GM19240 (cell line): ENCODE measurements around the gene AFMID.
"Not testable (repeated sequence)": the region's sequence is repeated elsewhere in the genome, so short reads cannot be mapped to it uniquely, and the experiment has no call there.

Experiments used
- DNase-seq: peaks from one replicate; pipeline ENCODE4 v3.0.0; 2011; ENCODE audit warnings: low spot score; ENCODE audit not compliant: insufficient read length

The AFMID gene

DNA sequence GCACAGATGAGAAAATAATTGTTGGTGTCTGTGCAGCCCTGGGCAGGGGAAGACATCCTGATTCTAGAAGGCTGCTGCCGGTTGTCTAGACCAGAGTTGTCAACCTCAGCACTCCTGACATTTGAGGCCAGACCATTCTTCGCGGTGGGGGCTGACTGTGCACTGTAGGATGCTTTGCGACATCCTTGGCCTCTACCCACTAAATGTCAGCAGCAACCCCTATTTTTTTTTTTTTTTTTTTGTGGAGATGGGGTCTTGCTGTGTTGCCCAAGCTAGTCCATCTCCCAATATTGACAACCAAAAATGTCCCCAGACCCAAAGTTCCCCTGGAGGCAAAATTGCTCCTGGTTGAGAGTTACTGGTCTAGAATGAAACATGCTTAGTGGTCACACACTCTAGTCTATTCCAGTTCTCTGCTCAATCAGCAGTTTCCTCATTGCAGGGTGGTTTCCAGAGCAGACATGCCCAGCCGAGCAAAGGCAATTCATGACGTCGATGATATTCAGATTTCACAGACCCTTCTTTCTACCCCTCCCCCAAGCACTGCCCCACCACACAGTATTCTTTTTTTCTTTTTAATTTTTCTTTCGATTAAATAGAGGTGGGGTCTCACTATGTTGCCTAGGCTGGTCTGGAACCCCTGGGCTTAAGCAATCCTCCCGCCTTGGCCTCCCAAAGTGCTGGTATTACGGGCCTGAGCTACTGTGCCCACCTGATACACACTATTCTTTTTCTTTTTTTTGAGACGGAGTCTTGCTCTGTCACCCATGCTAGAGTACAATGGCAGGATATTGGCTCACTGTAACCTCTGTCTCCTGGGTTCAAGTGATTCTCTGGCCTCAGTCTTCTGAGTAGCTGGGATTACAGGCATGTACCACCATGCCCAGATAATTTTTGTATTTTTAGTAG, 32.0 kb upstream of the AFMID start:
- no peak for DNase-seq

DNA sequence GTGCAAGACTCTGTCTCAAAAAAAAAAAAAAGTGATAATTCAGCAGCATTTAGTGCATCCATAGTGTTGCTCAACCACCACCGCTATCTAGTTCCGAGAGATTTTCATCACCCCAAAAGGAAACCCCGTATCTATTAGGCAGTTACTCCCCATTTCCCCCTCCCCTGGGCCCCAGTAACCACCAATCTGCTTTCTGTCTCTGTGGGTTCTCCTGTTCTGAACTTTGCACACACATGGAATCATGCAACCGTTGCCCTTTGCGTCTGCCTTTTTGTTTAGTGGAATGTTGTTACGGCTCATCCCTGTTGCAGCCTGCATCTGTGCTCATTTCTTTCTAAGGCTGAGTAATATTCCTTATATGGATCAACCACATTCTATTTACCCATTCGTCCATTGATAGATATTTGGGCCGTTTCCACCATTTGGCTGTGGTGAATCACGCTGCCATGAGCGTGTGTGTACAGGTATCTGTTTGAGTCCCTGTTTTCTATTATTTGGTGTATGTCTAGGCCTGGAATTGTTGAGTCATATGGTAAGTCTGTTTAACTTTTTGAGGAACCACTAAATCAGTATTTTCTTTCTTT, 27.5 kb upstream of the AFMID start:
- DNase-seq = no peak

DNA sequence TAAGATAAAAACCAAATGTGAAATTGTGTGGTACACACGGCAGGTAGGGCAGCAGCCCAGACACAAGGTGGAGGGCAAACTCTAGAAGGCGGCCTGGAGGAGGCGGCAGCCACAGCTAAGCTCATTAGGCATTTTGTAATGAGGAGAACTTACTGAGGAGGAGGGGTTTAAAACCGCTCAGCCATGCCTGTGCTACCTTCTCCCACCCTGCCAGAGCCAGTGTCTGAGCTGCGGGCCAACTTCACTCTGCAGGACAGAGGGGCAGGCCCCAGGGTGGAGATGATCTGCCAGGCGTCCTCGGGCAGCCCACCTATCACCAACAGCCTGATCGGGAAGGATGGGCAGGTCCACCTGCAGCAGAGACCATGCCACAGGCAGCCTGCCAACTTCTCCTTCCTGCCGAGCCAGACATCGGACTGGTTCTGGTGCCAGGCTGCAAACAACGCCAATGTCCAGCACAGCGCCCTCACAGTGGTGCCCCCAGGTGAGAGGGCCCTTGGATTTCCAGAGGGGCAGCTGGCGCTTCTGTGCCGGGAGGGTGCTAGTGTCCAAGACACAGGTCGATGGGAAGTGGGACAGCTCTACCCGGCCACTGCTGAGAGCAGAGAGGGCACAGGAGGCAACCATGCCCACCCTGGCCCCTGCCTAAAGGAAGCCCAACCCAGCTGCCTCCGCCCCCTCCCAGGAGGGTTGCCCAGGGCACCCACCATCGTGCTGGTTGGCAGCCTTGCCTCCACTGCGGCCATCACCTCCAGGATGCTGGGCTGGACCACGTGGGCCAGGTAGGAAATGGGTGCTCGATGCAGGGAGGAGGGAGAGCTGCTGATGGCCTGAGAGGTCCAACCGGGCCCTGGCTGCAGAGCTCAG, 23.0 kb upstream of the AFMID start:
- DNase-seq = no peak

DNA sequence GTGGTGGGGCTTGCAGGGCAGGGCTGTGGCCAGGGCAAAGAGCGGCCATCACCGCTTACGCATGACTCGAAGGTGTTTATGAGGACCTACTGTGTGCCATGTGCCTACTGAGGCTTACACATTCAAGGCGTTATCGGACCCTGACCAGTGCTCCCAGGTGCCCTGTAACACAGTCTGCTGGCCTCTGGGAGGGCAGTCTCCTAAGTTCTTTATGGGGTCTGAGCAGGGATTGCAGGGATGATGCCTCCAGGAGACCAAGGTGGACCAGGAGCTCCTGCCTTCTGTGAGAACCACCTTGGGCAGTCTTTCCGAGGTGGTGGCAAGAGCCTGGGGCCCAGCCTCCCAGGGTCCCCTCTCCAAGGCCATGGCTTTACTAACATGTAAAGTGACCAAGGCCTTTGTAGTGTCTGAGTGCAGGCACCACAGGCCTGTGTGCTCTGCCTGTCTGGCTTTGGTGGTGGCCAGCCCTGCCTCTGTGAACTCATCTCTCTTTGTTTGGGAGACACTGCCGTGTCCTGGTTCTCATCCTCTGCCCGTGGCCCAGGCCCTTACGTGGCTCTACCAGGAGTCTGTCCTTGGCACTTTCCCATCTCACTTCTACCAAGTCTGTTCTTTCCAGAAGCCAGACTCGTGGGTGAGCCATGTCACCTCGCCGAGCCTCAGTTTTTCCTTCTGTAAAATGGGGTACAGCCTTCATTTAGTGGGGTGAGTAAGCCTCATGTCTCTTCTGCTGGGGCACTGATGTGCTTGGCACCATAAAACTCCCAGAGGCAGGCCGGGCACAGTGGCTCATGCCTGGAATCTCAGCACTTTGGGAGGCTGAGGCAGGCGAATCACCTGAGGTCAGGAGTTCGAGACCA, 22.2 kb upstream of the AFMID start:
- DNase-seq = no peak

DNA sequence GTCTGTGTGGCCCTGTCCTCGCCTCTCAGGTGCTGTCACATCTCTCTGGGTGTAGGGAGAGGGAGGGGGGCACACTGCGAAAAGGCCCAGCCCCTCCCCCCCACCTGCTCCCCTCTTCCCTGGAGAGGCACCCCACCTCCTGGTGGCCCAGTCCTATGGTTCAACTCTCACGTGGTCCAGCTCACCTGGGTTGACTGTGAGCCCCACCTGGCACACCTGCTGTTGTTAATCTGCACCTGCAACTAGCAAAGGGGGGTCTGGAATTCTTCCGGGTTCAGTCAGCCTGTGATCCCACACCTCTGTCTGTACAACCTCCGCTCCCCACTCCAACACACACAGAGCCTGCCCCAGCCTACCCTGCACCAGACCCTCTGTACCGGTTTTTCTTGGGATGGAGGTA, 20.7 kb upstream of the AFMID start:
- DNase-seq = no peak

DNA sequence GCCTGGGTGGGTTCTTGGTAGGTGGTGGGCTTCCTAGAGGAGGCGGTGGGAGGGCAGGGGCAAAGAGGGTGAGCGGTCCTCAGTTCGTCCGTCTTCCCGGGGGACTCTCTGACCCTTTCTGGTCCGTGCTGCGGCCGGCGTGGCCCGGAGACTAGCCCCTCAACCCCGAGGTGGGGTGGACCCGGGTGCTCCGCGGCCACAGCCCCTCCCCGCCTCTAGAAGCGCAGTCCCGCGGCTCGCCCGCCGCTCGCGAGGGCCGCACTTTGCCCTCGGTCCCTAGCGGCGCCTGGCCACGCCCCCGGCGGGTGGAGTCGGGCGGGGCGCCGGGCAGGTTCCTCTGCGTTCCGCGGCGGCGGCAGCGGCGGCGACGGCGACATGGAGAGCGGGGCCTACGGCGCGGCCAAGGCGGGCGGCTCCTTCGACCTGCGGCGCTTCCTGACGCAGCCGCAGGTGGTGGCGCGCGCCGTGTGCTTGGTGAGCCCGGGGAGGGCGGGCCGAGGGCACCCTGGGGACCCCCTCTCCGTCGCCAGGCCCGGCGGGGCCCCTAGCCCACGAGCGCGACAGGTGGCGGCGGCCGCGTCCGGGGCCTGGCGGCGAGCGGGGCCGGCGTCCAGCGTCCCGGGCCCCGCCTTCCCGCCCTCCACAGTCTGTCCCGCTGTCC, 18.8 kb upstream of the AFMID start, which contains the start of gene SYNGR2:
SYNGR2 (plus strand) TSS at position 340 of the 661 bp plus-strand sequence; CDS start at position 376, 36 bp downstream.
- DNase-seq = peak; percentile 87

DNA sequence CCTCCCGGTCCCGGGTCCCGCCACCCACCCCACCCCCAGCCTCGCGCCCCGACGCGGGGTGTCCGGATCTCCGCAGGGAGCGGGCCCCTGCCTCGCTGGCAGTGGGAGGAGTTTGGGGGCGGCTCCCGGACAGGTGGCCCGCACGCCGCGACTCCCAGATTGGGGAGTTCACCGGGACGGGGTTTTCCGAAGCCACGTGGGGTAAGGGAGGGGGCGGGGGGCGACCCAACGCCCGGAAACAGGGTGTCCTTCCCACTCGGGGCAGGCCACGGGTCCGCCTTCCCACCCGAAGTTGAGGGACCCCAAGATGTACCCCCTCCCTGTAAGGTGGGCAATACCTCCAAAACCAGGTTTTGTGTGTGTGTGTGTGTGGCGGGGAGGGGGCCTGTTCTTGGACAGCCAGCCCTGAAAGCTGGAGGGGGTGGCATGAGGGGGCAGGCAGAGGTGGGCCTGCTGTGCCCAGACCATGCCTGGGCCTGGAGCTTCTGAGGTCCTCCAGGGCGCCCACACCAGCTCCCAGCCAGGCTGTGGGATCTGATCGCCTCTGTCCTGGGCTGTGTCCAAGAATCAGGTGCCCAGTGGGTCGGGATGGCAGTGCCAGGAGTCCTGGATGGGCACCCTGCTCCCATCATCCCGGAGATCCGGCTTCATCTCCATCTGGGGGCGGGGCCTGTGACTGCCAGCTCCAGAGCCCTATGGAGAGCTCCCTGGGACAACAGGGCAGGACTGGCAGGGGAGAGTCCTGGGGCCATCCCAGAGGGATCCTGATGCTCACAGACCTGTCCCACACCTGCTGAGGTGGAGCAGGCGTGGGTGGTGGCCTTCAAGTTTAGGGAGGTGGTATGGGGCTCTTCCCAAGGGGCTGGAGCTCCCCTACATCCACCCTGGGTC, 18.0 kb upstream of the AFMID start:
- DNase-seq = no peak

DNA sequence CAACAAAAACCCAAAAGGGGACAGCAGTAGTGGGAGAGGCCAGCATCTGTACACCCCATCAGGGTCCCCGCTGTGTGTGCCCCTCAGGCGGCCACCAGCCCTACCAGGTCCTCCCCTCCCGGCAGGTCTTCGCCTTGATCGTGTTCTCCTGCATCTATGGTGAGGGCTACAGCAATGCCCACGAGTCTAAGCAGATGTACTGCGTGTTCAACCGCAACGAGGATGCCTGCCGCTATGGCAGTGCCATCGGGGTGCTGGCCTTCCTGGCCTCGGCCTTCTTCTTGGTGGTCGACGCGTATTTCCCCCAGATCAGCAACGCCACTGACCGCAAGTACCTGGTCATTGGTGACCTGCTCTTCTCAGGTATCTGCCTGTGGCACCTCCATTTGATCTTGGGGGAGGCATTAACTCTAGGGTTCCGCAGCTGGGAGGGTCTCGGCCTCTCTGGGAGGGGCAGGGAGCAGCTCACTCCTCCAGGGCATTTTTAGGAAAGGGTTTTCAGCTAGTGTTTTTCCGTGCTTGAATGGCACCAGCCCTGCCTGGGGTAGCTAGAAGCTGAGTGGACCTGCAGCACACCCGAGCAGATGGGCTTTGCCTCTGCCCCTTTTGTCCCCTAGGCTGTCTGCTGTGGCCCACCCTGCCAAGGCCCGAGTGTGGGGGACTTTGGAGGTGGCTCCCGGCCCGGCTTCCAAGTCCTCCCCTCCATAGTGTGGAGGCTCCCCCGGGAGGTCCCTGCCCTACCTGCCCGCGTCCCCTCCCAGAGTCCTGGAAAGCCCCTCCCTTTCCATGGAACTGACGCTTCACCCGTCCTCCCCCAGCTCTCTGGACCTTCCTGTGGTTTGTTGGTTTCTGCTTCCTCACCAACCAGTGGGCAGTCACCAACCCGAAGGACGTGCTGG, 16.2 kb upstream of the AFMID start:
- DNase-seq = no peak

DNA sequence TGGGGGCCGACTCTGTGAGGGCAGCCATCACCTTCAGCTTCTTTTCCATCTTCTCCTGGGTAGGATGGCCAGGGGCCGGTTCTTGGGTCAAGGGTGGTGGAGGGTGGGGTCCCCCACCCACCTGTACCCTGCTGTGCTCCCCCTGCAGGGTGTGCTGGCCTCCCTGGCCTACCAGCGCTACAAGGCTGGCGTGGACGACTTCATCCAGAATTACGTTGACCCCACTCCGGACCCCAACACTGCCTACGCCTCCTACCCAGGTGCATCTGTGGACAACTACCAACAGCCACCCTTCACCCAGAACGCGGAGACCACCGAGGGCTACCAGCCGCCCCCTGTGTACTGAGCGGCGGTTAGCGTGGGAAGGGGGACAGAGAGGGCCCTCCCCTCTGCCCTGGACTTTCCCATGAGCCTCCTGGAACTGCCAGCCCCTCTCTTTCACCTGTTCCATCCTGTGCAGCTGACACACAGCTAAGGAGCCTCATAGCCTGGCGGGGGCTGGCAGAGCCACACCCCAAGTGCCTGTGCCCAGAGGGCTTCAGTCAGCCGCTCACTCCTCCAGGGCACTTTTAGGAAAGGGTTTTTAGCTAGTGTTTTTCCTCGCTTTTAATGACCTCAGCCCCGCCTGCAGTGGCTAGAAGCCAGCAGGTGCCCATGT, 15.4 kb upstream of the AFMID start:
- not testable (repeated sequence) for DNase-seq

DNA sequence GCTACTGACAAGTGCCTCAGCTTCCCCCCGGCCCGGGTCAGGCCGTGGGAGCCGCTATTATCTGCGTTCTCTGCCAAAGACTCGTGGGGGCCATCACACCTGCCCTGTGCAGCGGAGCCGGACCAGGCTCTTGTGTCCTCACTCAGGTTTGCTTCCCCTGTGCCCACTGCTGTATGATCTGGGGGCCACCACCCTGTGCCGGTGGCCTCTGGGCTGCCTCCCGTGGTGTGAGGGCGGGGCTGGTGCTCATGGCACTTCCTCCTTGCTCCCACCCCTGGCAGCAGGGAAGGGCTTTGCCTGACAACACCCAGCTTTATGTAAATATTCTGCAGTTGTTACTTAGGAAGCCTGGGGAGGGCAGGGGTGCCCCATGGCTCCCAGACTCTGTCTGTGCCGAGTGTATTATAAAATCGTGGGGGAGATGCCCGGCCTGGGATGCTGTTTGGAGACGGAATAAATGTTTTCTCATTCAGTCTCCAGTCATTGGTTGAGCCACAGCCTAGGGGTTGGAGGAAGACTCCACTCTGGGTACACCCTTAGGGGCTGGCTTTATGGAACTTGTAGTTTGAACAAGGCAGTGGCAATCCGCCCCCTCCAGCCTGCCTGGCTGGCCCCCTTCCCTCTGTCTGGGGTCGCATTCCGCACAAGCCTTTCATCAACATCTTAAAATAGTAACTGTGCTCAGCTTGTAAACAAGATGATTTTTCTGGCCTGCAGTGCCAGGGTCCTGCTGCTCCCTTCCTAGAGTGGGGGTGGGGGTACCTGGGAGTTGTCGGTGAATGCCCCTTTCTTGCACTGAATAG, 14.7 kb upstream of the AFMID start:
- no peak for DNase-seq

DNA sequence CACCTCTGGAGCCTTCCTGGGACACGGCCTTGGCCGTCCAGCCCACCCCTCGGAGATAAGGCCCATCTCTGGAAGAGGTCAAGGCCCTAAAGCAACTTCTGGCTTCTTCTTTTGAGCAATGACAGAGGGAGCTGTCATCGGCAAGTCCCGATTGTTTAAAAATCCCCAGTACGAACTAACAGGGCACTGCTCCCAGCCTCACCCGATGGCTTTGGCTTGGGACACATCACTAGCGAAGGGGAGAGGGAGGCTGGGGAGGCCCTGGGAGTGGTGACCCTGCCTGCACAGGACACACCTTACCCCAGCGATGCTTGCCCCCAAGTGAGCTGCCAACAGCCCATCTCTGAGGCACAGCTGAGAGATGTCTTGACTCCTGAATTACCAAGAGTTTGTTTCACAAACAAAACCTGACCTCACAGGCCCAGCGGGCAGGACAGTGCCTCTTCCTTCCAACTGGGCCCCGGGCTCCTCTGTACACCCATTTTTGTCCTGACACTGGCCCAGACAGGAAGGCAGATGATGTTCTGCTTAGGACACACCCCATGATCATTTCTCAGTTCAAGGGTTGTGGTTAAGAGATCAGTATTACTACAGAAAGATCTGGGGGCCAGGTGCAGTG, 14.0 kb upstream of the AFMID start:
- DNase-seq = no peak

DNA sequence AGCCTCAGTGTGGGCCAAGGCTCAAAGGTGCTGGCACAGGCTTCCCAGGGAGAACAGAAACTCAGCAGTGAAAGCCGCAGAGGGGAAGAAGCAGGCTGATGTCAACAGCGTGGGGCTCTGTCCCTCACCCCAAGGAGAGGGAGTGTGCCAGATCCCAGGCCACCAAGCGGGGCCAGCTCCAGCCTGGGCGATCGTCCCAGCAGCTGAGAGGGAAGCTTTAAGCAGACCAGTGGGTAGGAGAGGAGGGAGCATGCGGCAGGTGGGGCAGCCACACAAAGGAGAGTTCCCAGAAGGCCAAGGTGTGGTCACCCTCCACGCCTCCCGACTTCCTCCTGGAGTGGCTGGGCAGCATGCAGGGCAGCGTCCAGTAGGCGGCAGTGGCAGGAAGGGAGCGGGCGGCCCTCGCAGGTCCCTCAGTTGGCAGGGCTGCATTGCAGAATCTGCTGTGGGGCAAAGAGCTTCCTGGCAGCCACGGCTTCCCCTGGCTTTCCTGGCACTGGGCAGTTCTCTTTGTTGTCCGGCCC, 12.8 kb upstream of the AFMID start:
- DNase-seq = no peak

DNA sequence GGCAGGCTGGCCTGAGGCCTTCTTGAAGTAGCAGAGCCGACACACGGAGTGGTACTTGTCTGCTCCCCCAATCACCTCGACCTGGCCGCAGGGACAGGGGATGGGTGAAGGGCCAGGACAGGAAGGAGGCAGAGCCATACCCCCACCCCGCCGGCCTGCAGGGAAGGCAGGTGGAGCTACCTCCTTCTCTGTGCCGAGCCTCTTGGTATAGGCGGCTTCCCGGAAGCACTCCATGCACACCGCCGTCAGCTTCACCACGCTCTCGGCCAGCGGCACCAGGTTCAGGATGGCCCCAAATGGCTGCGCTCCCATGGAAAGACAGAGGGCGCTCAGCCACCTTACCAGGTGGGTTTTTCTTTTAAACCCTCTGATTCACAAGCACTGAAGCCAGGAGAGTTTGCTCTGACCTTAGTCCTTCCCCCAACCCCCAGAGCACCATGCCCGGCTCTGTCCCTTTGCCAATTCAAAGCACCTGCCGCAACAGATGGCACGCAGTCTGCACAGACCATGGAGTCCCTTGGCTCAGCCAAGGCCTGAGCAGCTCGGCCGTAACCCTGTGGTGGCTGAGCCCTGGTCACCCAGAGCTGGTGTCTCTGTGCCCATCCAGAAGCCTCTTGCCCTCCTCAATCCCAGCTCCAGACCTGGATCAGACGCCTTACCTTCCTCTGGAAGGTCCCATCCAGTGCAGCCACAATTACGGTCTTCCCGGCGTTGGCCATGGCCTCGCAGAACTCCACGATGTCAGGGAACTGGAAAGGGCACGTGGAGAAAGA, 12.1 kb upstream of the AFMID start:
- no peak for DNase-seq

DNA sequence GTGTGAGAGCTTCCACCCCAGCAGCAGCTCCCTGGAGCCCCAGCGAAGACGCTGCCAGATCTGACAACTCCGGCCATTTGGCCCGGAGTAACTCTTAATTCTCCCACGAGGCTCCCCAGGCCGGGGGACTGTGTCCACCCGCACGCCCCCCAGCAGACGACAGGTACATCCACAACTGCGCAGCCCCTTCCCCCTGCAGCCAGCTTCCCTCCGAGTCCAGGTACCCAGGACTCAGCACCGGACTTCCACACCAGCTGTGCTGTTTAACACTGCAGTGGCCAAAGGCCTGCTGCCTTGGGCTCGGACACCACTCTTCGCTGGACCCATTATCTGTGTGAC, 11.6 kb upstream of the AFMID start:
- no peak for DNase-seq

DNA sequence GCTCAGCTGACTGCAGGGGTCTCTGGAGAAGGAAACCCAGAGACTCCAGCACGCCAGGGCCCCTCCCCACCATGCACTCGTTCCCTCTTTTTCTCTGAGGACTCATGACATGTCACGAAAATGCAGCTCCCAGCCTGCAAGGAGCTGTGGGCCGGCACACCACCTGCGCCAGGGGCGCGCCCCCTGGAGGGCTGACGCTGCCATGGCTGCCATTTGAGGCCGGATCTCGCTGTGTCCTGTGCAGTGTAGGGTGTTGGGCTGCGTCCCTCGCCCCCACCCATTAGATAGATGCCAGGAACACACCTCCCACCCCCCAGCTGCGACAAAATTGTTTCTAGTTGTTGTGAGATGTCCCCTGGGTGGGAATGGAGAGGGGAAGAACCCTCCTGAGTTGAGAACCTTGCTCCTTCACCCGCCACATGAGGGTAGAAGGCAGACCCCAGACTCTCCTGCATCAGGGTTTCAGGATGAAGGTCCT, 10.6 kb upstream of the AFMID start:
- DNase-seq = no peak

DNA sequence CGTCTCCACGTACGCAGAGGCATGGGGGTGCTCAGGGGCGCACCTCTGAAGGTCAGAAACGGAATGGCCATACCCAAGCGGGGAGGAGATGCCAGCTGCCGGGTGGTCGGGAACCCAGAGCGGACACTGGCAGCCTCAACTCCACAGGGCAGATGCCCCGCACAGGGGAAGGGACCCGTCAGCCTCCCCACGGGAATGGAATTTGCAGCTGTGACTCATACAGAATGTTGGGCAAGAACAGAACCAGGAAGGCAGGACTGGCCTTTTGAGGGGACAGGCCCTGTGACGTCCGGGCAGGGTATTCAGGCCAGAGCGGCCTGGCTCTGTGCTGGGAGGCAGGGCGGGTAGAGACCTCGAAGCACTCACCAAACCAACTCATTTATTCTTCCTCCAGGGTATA, 7.8 kb upstream of the AFMID start:
- DNase-seq = no peak
